ENCODE data around the gene KRT2.

KRT2 gene

GRCh38 chr12:52662093-52662917 lies 10.3 kb upstream of the KRT2 start:
- DNase-seq, result no peak

- DNase-seq, result no peak
These were observed 9.7 kb upstream of the KRT2 start for GRCh38 chr12:52661668-52662067.

GRCh38 chr12:52660934-52661499 lies 9.0 kb upstream of the KRT2 start:
- no peak for DNase-seq

GRCh38 chr12:52659951-52660350 lies 7.9 kb upstream of the KRT2 start:
- DNase-seq, result no peak

GRCh38 chr12:52659395-52659794 lies 7.4 kb upstream of the KRT2 start:
- no peak for DNase-seq

GRCh38 chr12:52658196-52658595 lies 6.2 kb upstream of the KRT2 start:
- DNase-seq, result no peak

- DNase-seq, result no peak
These were observed 5.4 kb upstream of the KRT2 start for GRCh38 chr12:52657250-52657902.

GRCh38 chr12:52656616-52657015 lies 4.6 kb upstream of the KRT2 start:
- DNase-seq, result no peak

GRCh38 chr12:52655720-52656124 lies 3.7 kb upstream of the KRT2 start:
- DNase-seq, result no peak

- no peak for DNase-seq
These were observed 3.2 kb upstream of the KRT2 start for GRCh38 chr12:52655251-52655650.

- DNase-seq, result no peak
These were observed 1.4 kb downstream of the KRT2 start for GRCh38 chr12:52650520-52651081.

GRCh38 chr12:52649066-52649465 lies 2.9 kb downstream of the KRT2 start:
- no peak for DNase-seq

- no peak for DNase-seq
These were observed 3.9 kb downstream of the KRT2 start for GRCh38 chr12:52648012-52648550.

- DNase-seq, result no peak
These were observed 4.4 kb downstream of the KRT2 start for GRCh38 chr12:52647601-52648000.

GRCh38 chr12:52646613-52647012 lies 5.4 kb downstream of the KRT2 start:
- no peak for DNase-seq

- DNase-seq, result no peak
These were observed 6.0 kb downstream of the KRT2 start for GRCh38 chr12:52645982-52646381.

- no peak for DNase-seq
These were observed 6.8 kb downstream of the KRT2 start for GRCh38 chr12:52645120-52645761.

- no peak for DNase-seq
These were observed 8.0 kb downstream of the KRT2 start for GRCh38 chr12:52644078-52644415.

GRCh38 chr12:52643233-52644077 lies 8.6 kb downstream of the KRT2 start:
- no peak for DNase-seq

GRCh38 chr12:52641468-52641867 lies 10.5 kb downstream of the KRT2 start:
- DNase-seq, result no peak

GRCh38 chr12:52637299-52637698 lies 14.7 kb downstream of the KRT2 start:
- no peak for DNase-seq

- no peak for DNase-seq
These were observed 15.3 kb downstream of the KRT2 start for GRCh38 chr12:52636592-52637258.

Data from NCI-H1048 (cell line).